ENCODE measurements around the gene SEC16A. TPM values are rescaled to one million over a fixed set of nuclear protein-coding genes. Genes with fewer than 3 reads are reported as not detected.

Gene SEC16A
- total and polyA plus RNA-seq, 11 donors = 20.9 to 53.3 (median 29.9) TPM

GRCh38 chr9:136460772-136461325 lies 22.0 kb downstream of the SEC16A start:
- Histone ChIP-seq H3K4me1 (no peaks in the 10 kb centered on the region), H3K4me3 (no peak overlapping the region), H3K9me3 (no peaks in the 10 kb centered on the region), H3K36me3 (peaks cover 0 to 100% (median 100%) of the 10 kb centered on the region in 9 donors), H3K27ac (no peak overlapping the region), H3K27me3 (no peaks in the 10 kb centered on the region)
- no peak for ATAC-seq
- intact Hi-C loops (cut with DNase I) = no loop called here
- no peak for DNase-seq
- TF ChIP-seq POLR2A (IDR thresholded peaks at IDR 0.05) (no peak), CTCF (IDR thresholded peaks at IDR 0.05) (no peak)
- 94 to 96% (median 95%) methylated on average over 23 of the region's 23 CpGs for WGBS, 4 donors

GRCh38 chr9:136459425-136459824 lies 23.4 kb downstream of the SEC16A start:
- WGBS, 4 donors = 94 to 96% (median 96%) methylated on average over 23 to 28 of the region's 28 CpGs
- H3K4me1 ChIP-seq = no peaks in the 10 kb centered on the region

GRCh38 chr9:136457326-136457725 lies 25.5 kb downstream of the SEC16A start:
- no peaks in the 10 kb centered on the region for H3K4me1 ChIP-seq
- 92 to 97% (median 96%) methylated on average over 14 to 24 of the region's 24 CpGs for WGBS, 4 donors
- TF ChIP-seq CTCF (IDR thresholded peaks at IDR 0.05) = no peak
- no peak for TF ChIP-seq POLR2A (IDR thresholded peaks at IDR 0.05)
- DNase-seq (no peak), ATAC-seq (peak in 1 of 4 donors; percentile 4)
- no peaks in the 10 kb centered on the region for H3K27me3 ChIP-seq
- no peak overlapping the region for H3K27ac ChIP-seq
- no peaks in the 10 kb centered on the region for H3K9me3 ChIP-seq
- intact Hi-C loops (cut with DNase I) = no loop called here
- H3K4me3 ChIP-seq = no peak overlapping the region
- H3K36me3 ChIP-seq = peaks cover 0 to 100% (median 93%) of the 10 kb centered on the region in 9 donors

More at GRCh38 chr9:136459425-136459824, 23.4 kb downstream of the SEC16A start:
- DNase-seq (no peak), ATAC-seq (no peak)
- Histone ChIP-seq H3K36me3 (peaks cover 0 to 100% (median 100%) of the 10 kb centered on the region in 9 donors), H3K27ac (no peak overlapping the region), H3K27me3 (no peaks in the 10 kb centered on the region), H3K9me3 (no peaks in the 10 kb centered on the region), H3K4me3 (no peak overlapping the region)
- TF ChIP-seq POLR2A (IDR thresholded peaks at IDR 0.05) (no peak), CTCF (IDR thresholded peaks at IDR 0.05) (no peak)
- intact Hi-C loops (cut with DNase I) = no loop called here

GRCh38 chr9:136456258-136456657 lies 26.6 kb downstream of the SEC16A start:
- Histone ChIP-seq H3K27ac (no peak overlapping the region), H3K9me3 (no peaks in the 10 kb centered on the region), H3K4me3 (no peak overlapping the region), H3K4me1 (no peaks in the 10 kb centered on the region), H3K27me3 (no peaks in the 10 kb centered on the region), H3K36me3 (peaks cover 0 to 100% (median 92%) of the 10 kb centered on the region in 9 donors)
- ATAC-seq (no peak), DNase-seq (no peak)
- 86 to 90% (median 88%) methylated on average over 9 of the region's 9 CpGs for WGBS, 4 donors
- intact Hi-C loops (cut with DNase I) = no loop called here
- no peak for TF ChIP-seq POLR2A (IDR thresholded peaks at IDR 0.05)
- TF ChIP-seq CTCF (IDR thresholded peaks at IDR 0.05) = no peak
